HG03457 (cell line): ENCODE results near the gene CACNA1I.

Experiments
- ATAC-seq: cut with Tn5 transposase; IDR thresholded peaks from one replicate; pipeline ENCODE4 v1.9.1; 2021; ENCODE audit warnings: moderate number of reproducible peaks; ENCODE audit not compliant: unreplicated experiment

Gene CACNA1I

GRCh38 chr22:39595622-39596172 is 25.1 kb downstream of the CACNA1I start:
- no peak for ATAC-seq

- no peak for ATAC-seq
Measured at GRCh38 chr22:39596601-39597000, 26.0 kb downstream of the CACNA1I start.

GRCh38 chr22:39597236-39597869 is 26.8 kb downstream of the CACNA1I start:
- no peak for ATAC-seq

- ATAC-seq: no peak
Measured at GRCh38 chr22:39598017-39598965, 27.7 kb downstream of the CACNA1I start.

- ATAC-seq: no peak
Measured at GRCh38 chr22:39600491-39601179, 30.1 kb downstream of the CACNA1I start.

GRCh38 chr22:39601180-39601535 is 30.6 kb downstream of the CACNA1I start:
- no peak for ATAC-seq

GRCh38 chr22:39603345-39603744 is 32.8 kb downstream of the CACNA1I start:
- no peak for ATAC-seq

GRCh38 chr22:39610246-39610645 is 39.7 kb downstream of the CACNA1I start:
- no peak for ATAC-seq

- ATAC-seq: no peak
Measured at GRCh38 chr22:39610766-39611165, 40.2 kb downstream of the CACNA1I start.

GRCh38 chr22:39611360-39611759 is 40.8 kb downstream of the CACNA1I start:
- no peak for ATAC-seq

GRCh38 chr22:39612811-39613548 is 42.4 kb downstream of the CACNA1I start:
- no peak for ATAC-seq

GRCh38 chr22:39613549-39613921 is 43.0 kb downstream of the CACNA1I start:
- ATAC-seq: no peak

- no peak for ATAC-seq
Measured at GRCh38 chr22:39614442-39614841, 43.9 kb downstream of the CACNA1I start.

- no peak for ATAC-seq
Measured at GRCh38 chr22:39616051-39616450, 45.5 kb downstream of the CACNA1I start.

- no peak for ATAC-seq
Measured at GRCh38 chr22:39616781-39617180, 46.2 kb downstream of the CACNA1I start.

- no peak for ATAC-seq
Measured at GRCh38 chr22:39617342-39617741, 46.8 kb downstream of the CACNA1I start.

- ATAC-seq: no peak
Measured at GRCh38 chr22:39617970-39618757, 47.6 kb downstream of the CACNA1I start.

GRCh38 chr22:39618996-39619530 is 48.5 kb downstream of the CACNA1I start:
- ATAC-seq: no peak

- no peak for ATAC-seq
Measured at GRCh38 chr22:39620924-39621690, 50.6 kb downstream of the CACNA1I start.
